ENCODE measurements around the gene ZSCAN21.

The ZSCAN21 gene

GRCh38 chr7:100077205-100077604 lies 27.6 kb downstream of the ZSCAN21 start:
- no peak for DNase-seq (ENCODE audit: low spot score)

GRCh38 chr7:100079024-100079560 lies 29.5 kb downstream of the ZSCAN21 start:
- peak; percentile 51 for DNase-seq (ENCODE audit: low spot score)

GRCh38 chr7:100080907-100081534 lies 31.4 kb downstream of the ZSCAN21 start:
- DNase-seq (ENCODE audit: low spot score): peak; percentile 47

- peak; percentile 94 for DNase-seq (ENCODE audit: low spot score)
Observed at GRCh38 chr7:100081535-100082102, 32.0 kb downstream of the ZSCAN21 start, which contains the start of gene ZNF3. Gene ZNF3, minus strand, starts transcription at chr7:100081723. Its CDS starts 4,366 bp downstream, at chr7:100077357.

GRCh38 chr7:100082978-100083377 lies 33.4 kb downstream of the ZSCAN21 start:
- no peak for DNase-seq (ENCODE audit: low spot score)

GRCh38 chr7:100085515-100085914 lies 35.9 kb downstream of the ZSCAN21 start:
- DNase-seq (ENCODE audit: low spot score): no peak

- no peak for DNase-seq (ENCODE audit: low spot score)
Observed at GRCh38 chr7:100087055-100087750, 37.6 kb downstream of the ZSCAN21 start.

- DNase-seq (ENCODE audit: low spot score): no peak
Observed at GRCh38 chr7:100088095-100088620, 38.6 kb downstream of the ZSCAN21 start.

GRCh38 chr7:100088621-100089457 lies 39.3 kb downstream of the ZSCAN21 start, which contains the start of gene COPS6:
Gene COPS6, plus strand, starts transcription at chr7:100088969. Its CDS starts 22 bp downstream, at chr7:100088991.
- DNase-seq (ENCODE audit: low spot score): peak; percentile 74

GRCh38 chr7:100089458-100090196 lies 40.1 kb downstream of the ZSCAN21 start:
- DNase-seq (ENCODE audit: low spot score): no peak

- no peak for DNase-seq (ENCODE audit: low spot score)
Observed at GRCh38 chr7:100090527-100091410, 41.2 kb downstream of the ZSCAN21 start.

GRCh38 chr7:100091411-100092181 lies 42.0 kb downstream of the ZSCAN21 start:
- DNase-seq (ENCODE audit: low spot score): no peak

- no peak for DNase-seq (ENCODE audit: low spot score)
Observed at GRCh38 chr7:100093054-100093453, 43.5 kb downstream of the ZSCAN21 start.

- DNase-seq (ENCODE audit: low spot score): no peak
Observed at GRCh38 chr7:100093498-100093897, 43.9 kb downstream of the ZSCAN21 start.

- no peak for DNase-seq (ENCODE audit: low spot score)
Observed at GRCh38 chr7:100093925-100094486, 44.4 kb downstream of the ZSCAN21 start.

GRCh38 chr7:100095289-100095688 lies 45.7 kb downstream of the ZSCAN21 start:
- DNase-seq (ENCODE audit: low spot score): no peak

- DNase-seq (ENCODE audit: low spot score): no peak
Observed at GRCh38 chr7:100095704-100096103, 46.1 kb downstream of the ZSCAN21 start.

GRCh38 chr7:100098913-100099312 lies 49.3 kb downstream of the ZSCAN21 start:
- no peak for DNase-seq (ENCODE audit: low spot score)

GRCh38 chr7:100099452-100099851 lies 49.9 kb downstream of the ZSCAN21 start:
- no peak for DNase-seq (ENCODE audit: low spot score)

All from HuH-7 (cell line).